ENCODE results near the gene MYLK. TPM values are rescaled to one million over a fixed set of nuclear protein-coding genes. Genes with fewer than 3 reads are reported as not detected.

The MYLK gene
- total RNA-seq, 1 donor: 807 TPM

GRCh38 chr3:123595396-123596180 lies 288.5 kb downstream of the MYLK start:
- no peak for TF ChIP-seq CTCF (IDR thresholded peaks at IDR 0.05; ENCODE audit: insufficient read depth, low read depth, low read length)
- no peak overlapping the region for H3K4me3 ChIP-seq (ENCODE audit: low read depth, low read length)
- DNase-seq (ENCODE audit: low read depth): no peak

GRCh38 chr3:123593381-123593780 lies 290.8 kb downstream of the MYLK start:
- no peak overlapping the region for H3K4me3 ChIP-seq (ENCODE audit: low read depth, low read length)
- DNase-seq (ENCODE audit: low read depth): no peak
- no peak for TF ChIP-seq CTCF (IDR thresholded peaks at IDR 0.05; ENCODE audit: insufficient read depth, low read depth, low read length)

DNA sequence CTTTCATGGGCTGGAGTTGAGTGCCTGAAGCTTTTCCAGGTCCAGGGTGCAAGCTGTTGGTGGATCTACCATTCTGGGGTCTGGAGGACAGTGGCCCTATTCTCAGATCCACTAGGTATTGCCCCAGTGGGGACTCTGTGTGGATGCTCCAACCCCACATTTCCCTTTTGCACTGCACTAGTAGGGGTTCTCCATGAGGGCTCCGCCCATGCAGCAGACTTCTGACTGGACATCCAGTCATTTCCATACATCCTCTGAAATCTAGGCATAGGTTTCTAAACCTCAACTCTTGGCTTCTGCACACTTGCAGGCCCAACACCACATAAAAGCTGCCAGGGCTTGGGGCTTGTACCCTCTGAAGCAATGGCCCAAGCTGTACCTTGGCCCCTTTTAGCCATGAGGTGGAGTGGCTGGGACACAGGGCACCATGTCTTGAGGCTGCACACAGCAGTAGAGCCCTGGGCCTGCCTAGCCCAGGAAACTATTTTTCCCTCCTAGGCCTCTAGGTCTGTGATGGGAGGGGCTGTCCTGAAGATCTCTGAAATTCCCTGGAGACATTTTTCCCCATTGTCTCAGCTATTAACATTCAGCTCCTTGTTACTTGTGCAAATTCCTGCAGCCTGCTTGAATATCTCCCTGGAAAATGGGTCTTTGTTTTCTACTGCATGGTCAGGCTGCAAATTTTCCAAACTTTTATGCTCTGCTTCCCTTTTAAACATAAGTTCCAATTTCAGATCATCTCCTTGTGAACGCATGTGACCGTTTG lies 293.3 kb downstream of the MYLK start:
- H3K4me3 ChIP-seq (ENCODE audit: low read depth, low read length): no peak overlapping the region
- no peak for TF ChIP-seq CTCF (IDR thresholded peaks at IDR 0.05; ENCODE audit: insufficient read depth, low read depth, low read length)
- no peak for DNase-seq (ENCODE audit: low read depth)

DNA sequence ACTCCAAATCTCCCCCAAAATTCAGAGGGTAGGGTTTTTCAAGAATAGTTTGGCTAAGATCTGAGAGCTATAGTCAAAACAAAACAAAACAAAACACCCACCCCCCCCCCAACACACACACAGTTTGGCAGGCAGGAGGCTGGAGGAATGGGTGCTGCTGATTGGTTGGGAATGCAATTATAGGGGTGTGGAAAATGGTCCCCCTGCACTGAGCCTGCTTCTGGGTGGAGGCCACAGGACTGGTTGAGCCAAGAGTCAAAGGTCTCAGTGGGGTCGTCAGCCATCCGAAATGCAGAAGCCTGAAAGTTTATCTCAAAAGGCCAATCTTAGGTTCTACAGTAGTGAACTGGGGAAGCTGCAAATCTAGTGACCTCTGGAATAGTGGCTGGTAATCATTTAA lies 296.7 kb downstream of the MYLK start:
- no peak for DNase-seq (ENCODE audit: low read depth)
- no peak for TF ChIP-seq CTCF (IDR thresholded peaks at IDR 0.05; ENCODE audit: insufficient read depth, low read depth, low read length)
- no peak overlapping the region for H3K4me3 ChIP-seq (ENCODE audit: low read depth, low read length)

DNA sequence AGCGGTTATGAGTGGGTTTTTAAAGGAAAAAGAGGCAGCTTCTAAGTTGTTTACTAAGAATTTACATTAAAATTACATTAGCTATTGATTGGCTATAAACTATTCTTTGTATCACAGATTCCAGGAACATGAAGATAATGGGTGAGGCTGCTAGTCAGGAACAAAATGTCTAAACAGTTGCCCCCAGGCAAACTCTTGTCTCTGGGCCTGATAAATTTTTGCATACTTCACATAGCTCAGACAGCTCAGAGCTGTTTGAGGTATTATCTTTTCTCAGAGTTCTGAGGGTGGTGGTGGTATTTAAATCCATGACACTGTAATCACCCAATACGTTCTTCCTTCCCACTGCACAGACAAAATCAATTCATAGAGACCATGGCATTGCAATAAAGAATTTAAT lies 297.2 kb downstream of the MYLK start:
- peak overlapping the region; percentile 90 for H3K4me3 ChIP-seq (ENCODE audit: low read depth, low read length)
- TF ChIP-seq CTCF (IDR thresholded peaks at IDR 0.05; ENCODE audit: insufficient read depth, low read depth, low read length): no peak
- peak; percentile 33 for DNase-seq (ENCODE audit: low read depth)

- DNase-seq (ENCODE audit: low read depth): peak; percentile 30
- no peak for TF ChIP-seq CTCF (IDR thresholded peaks at IDR 0.05; ENCODE audit: insufficient read depth, low read depth, low read length)
- peak overlapping the region; percentile 90 for H3K4me3 ChIP-seq (ENCODE audit: low read depth, low read length)
Measured at GRCh38 chr3:123586131-123586530, 298.0 kb downstream of the MYLK start.
